Activated B cell treated with CpG ODN at 0.5 μM for 24 hours (primary cell): ENCODE measurements around the gene MMD2. TPM values are rescaled to one million over a fixed set of nuclear protein-coding genes. Genes with fewer than 3 reads are reported as not detected.
"Not testable (repeated sequence)": the region's sequence is repeated elsewhere in the genome, so short reads cannot be mapped to it uniquely, and the experiment has no call there.

Experiments
- ATAC-seq: fragments of 200-7000 bp; cut with Tn5 transposase; one replicate; pipeline ENCODE4 v1.10.0; 2021; ENCODE audit warnings: low read depth, mild to moderate bottlenecking, moderate library complexity
- CTCF ChIA-PET: fragments of 350-600 bp; sonication (Branson Sonifier 250); formaldehyde crosslinking; loops from one replicate; lab custom pipeline; 2021; ENCODE audit warnings: antibody characterized with exemption; lab: Charles Lee
- POLR2A ChIA-PET: fragments of 350-600 bp; sonication (Branson Sonifier 250); formaldehyde crosslinking; loops from one replicate; lab custom pipeline; 2021; ENCODE audit warnings: antibody characterized with exemption; lab: Charles Lee
- DNase-seq: peaks from one replicate; pipeline ENCODE4 v3.0.0; 2022
- H3K27ac Mint-ChIP-seq: one replicate; pipeline ENCODE4 v1.8.0; 2020; ENCODE audit warnings: mixed read lengths
- H3K27me3 Mint-ChIP-seq: one replicate; pipeline ENCODE4 v1.8.0; 2021; ENCODE audit warnings: mixed read lengths
- H3K36me3 Mint-ChIP-seq: one replicate; pipeline ENCODE4 v1.8.0; 2021; ENCODE audit warnings: low read depth, mixed read lengths
- H3K4me1 Mint-ChIP-seq: one replicate; pipeline ENCODE4 v1.8.0; 2021; ENCODE audit warnings: mixed read lengths
- H3K4me3 Mint-ChIP-seq: one replicate; pipeline ENCODE4 v1.8.0; 2020; ENCODE audit warnings: mild to moderate bottlenecking, mixed read lengths
- H3K9me3 Mint-ChIP-seq: one replicate; pipeline ENCODE4 v1.8.0; 2020; ENCODE audit warnings: mixed read lengths
- intact Hi-C: fragments of 100-400 bp; cut with micrococcal nuclease; formaldehyde crosslinking; loops from one replicate; pipeline ENCODE4 v1.15.1; 2024
- total RNA-seq: library from RNA; stranded (reverse); gene quantifications from 2 replicates; pipeline ENCODE4 v1.2.3, GENCODE V29; 2022
- TF ChIP-seq, protein P1 (sequence below): fragments of 200-600 bp; IDR thresholded peaks from one replicate; pipeline ENCODE4 v1.8.0; 2022; ENCODE audit warnings: antibody characterized with exemption, mild to moderate bottlenecking

MMD2 gene
- total RNA-seq, 1 donor from 2014 or later: not detected

DNA sequence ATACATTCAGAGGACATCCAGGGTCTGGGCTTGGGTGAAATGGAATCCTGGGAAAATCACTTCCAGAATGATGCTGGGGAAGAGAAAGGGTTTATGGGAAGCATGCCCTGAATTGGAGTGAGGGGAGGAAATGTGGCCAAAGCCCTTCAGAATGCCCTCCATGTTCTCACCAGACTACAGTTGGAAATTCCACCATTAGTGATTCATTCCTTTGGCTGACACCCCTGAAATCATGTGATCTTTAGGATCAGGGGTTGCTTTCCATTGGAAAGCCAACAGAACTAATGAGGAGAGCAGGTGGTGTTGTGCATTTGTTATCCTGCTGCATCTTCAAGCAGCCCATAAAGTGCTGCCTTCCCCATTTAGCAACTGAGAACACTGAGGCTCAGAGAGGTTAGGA, 54.6 kb downstream of the MMD2 start:
- Mint-ChIP-seq H3K27ac (no peak overlapping the region), H3K4me1 (no peaks in the 10 kb centered on the region), H3K4me3 (no peak overlapping the region), H3K9me3 (no peaks in the 10 kb centered on the region), H3K36me3 (no peaks in the 10 kb centered on the region), H3K27me3 (peaks cover 4% of the 10 kb centered on the region)
- ATAC-seq: no peak
- CTCF ChIA-PET: no interaction called here
- intact Hi-C loops: no loop called here
- POLR2A ChIA-PET: no interaction called here
- no peak for DNase-seq
- TF ChIP-seq, protein P1, sequence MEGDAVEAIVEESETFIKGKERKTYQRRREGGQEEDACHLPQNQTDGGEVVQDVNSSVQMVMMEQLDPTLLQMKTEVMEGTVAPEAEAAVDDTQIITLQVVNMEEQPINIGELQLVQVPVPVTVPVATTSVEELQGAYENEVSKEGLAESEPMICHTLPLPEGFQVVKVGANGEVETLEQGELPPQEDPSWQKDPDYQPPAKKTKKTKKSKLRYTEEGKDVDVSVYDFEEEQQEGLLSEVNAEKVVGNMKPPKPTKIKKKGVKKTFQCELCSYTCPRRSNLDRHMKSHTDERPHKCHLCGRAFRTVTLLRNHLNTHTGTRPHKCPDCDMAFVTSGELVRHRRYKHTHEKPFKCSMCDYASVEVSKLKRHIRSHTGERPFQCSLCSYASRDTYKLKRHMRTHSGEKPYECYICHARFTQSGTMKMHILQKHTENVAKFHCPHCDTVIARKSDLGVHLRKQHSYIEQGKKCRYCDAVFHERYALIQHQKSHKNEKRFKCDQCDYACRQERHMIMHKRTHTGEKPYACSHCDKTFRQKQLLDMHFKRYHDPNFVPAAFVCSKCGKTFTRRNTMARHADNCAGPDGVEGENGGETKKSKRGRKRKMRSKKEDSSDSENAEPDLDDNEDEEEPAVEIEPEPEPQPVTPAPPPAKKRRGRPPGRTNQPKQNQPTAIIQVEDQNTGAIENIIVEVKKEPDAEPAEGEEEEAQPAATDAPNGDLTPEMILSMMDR: no peak

DNA sequence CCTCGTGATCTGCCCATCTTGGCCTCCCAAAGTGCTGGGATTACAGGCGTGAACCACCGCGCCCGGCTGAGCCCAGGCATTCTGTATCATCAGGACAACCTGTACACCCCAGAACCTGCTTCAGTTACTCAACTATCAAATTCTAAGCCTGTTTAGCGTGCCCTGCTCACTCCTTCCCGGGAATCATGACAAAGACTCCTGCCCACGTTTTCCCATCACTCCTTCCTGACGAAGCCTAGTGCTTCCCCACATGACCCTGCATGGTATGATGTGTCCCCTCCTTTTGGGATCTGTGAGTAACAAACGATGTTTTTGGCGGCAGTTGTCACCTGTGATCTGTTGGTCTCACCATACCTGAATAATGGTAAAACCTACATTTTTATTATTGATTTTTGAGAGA, 63.2 kb downstream of the MMD2 start:
- TF ChIP-seq, protein P1: no peak
- peaks cover 4% of the 10 kb centered on the region for H3K9me3 Mint-ChIP-seq
- H3K36me3 Mint-ChIP-seq: no peaks in the 10 kb centered on the region
- ATAC-seq (no peak), DNase-seq (no peak)
- no peak overlapping the region for H3K27ac Mint-ChIP-seq
- ChIA-PET CTCF (no interaction called here), POLR2A (no interaction called here)
- H3K27me3 Mint-ChIP-seq: peaks cover 6% of the 10 kb centered on the region
- H3K4me1 Mint-ChIP-seq: no peaks in the 10 kb centered on the region
- intact Hi-C loops: no loop called here
- H3K4me3 Mint-ChIP-seq: no peak overlapping the region

DNA sequence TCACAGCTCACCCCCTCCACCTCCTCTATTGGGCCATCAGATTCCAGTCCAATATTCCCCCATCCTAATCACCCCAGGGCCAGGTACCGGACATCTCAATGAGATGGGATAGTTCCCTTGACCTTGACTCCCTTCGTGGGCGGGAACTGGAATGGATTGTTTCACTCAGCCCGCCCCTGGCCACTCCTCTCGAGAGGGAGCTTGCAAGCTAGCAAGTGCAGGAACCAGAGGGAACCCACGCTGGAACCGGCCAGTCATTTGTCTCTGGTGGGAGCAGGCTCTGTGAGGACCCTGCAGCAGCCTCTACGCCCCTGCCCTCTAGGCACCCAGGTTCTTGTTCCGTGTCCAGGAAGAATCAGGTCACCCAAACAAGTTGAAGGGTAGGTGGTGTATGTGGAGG, 64.5 kb downstream of the MMD2 start:
- intact Hi-C loops: no loop called here
- no peak for DNase-seq
- ChIA-PET CTCF (no interaction called here), POLR2A (no interaction called here)
- TF ChIP-seq, protein P1: no peak
- no peaks in the 10 kb centered on the region for H3K4me1 Mint-ChIP-seq
- peaks cover 4% of the 10 kb centered on the region for H3K9me3 Mint-ChIP-seq
- H3K27ac Mint-ChIP-seq: no peak overlapping the region
- no peaks in the 10 kb centered on the region for H3K36me3 Mint-ChIP-seq
- H3K4me3 Mint-ChIP-seq: no peak overlapping the region
- no peak for ATAC-seq
- peaks cover 6% of the 10 kb centered on the region for H3K27me3 Mint-ChIP-seq

DNA sequence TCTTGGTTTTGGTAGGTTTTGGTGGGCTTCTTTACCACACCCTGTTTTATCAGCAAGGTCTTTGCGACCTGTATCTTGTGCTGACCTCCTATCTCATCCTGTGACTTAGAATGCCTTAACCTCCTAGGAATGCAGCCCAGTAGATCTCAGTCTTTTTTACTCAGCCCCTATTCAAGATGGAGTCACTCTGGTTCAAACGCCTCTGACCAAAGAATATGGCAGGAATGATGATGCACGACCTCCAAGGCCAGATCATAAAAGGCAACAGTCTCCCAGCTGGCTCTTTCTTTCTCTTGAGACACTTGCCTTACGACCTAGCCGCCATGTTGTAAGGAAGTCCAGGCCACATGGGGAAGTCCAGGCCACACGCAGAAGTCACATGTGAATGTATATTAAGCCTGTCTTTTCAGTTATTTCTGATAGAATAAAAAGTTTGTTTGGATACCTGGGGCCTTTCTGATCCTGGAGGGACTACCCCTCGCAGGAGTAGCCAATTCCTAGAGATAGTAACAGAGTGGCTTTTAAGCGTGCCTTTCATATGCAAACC, 65.0 kb downstream of the MMD2 start:
- ATAC-seq: no peak
- Mint-ChIP-seq H3K36me3 (no peaks in the 10 kb centered on the region), H3K4me3 (no peak overlapping the region), H3K4me1 (no peaks in the 10 kb centered on the region), H3K27ac (no peak overlapping the region), H3K9me3 (peaks cover 4% of the 10 kb centered on the region), H3K27me3 (peaks cover 10% of the 10 kb centered on the region)
- intact Hi-C loops: no loop called here
- no peak for DNase-seq
- TF ChIP-seq, protein P1: no peak
- ChIA-PET POLR2A (no interaction called here), CTCF (no interaction called here)

DNA sequence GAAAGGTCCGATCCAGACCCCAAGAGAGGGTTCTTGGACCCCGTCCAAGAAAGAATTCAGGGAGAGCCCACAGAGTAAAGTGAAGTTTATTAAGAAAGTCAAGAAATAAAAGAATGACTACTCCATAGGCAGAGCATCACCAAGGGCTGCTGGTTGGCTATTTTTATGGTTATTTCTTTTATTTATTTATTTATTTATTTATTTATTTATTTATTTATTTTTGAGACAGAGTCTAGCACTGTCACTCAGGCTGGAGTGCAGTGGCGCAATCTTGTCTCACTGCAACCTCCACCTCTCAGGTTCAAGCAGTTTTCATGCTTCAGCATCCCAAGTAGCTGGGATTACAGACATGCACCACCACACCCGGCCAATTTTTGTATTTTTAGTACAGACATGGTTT, 65.8 kb downstream of the MMD2 start:
- H3K4me1 Mint-ChIP-seq, H3K9me3 Mint-ChIP-seq, intact Hi-C loops: not testable (repeated sequence)

DNA sequence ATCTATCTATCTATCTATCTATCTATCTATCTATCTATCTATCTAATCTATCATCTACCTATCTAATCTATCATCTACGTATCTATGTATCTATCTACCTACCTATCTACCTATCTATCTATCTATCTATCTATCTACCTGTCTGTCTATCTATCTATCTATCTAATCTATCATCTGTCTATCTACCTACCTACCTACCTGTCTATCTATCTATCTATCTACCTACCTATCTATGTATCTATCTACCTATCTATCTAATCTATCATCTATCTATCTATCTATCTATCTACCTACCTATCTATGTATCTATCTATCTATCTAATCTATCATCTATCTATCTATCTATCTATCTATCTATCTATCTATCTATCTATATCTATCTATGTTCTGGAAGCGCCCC, 67.5 kb downstream of the MMD2 start:
- H3K4me3 Mint-ChIP-seq, ATAC-seq, DNase-seq, intact Hi-C loops, H3K4me1 Mint-ChIP-seq, CTCF ChIA-PET, POLR2A ChIA-PET, H3K27ac Mint-ChIP-seq, H3K36me3 Mint-ChIP-seq, H3K9me3 Mint-ChIP-seq: not testable (repeated sequence)
- H3K27me3 Mint-ChIP-seq: peaks cover 23% of the 10 kb centered on the region

More for the DNA sequence above, 65.8 kb downstream of the MMD2 start:
- H3K27ac Mint-ChIP-seq, POLR2A ChIA-PET, DNase-seq, H3K36me3 Mint-ChIP-seq, CTCF ChIA-PET, H3K4me3 Mint-ChIP-seq, ATAC-seq: not testable (repeated sequence)
- H3K27me3 Mint-ChIP-seq: peaks cover 12% of the 10 kb centered on the region
